ENCODE results near the gene KRT6A.

The KRT6A gene

GRCh38 chr12:52524241-52524897 is 31.3 kb upstream of the KRT6A start:
- DNase-seq (ENCODE audit: low read depth): no peak

GRCh38 chr12:52523824-52524223 is 30.8 kb upstream of the KRT6A start:
- DNase-seq (ENCODE audit: low read depth): no peak

- no peak for DNase-seq (ENCODE audit: low read depth)
Measured at GRCh38 chr12:52522346-52523011, 29.4 kb upstream of the KRT6A start.

GRCh38 chr12:52521568-52522266 is 28.7 kb upstream of the KRT6A start:
- DNase-seq (ENCODE audit: low read depth): no peak

- DNase-seq (ENCODE audit: low read depth): no peak
Measured at GRCh38 chr12:52521175-52521567, 28.1 kb upstream of the KRT6A start.

- DNase-seq (ENCODE audit: low read depth): no peak
Measured at GRCh38 chr12:52519826-52520662, 27.0 kb upstream of the KRT6A start, which contains the start of gene KRT5. Gene KRT5 (minus strand): TSS chr12:52520394. CDS start chr12:52520296, 98 bp downstream.

GRCh38 chr12:52519387-52519703 is 26.3 kb upstream of the KRT6A start:
- no peak for DNase-seq (ENCODE audit: low read depth)

- DNase-seq (ENCODE audit: low read depth): no peak
Measured at GRCh38 chr12:52518574-52519386, 25.7 kb upstream of the KRT6A start.

- no peak for DNase-seq (ENCODE audit: low read depth)
Measured at GRCh38 chr12:52517888-52518287, 24.8 kb upstream of the KRT6A start.

- DNase-seq (ENCODE audit: low read depth): no peak
Measured at GRCh38 chr12:52517005-52517835, 24.2 kb upstream of the KRT6A start.

- DNase-seq (ENCODE audit: low read depth): no peak
Measured at GRCh38 chr12:52515927-52516831, 23.1 kb upstream of the KRT6A start.

GRCh38 chr12:52515319-52515646 is 22.2 kb upstream of the KRT6A start:
- no peak for DNase-seq (ENCODE audit: low read depth)

- no peak for DNase-seq (ENCODE audit: low read depth)
Measured at GRCh38 chr12:52514471-52515318, 21.6 kb upstream of the KRT6A start.

- DNase-seq (ENCODE audit: low read depth): no peak
Measured at GRCh38 chr12:52513736-52514135, 20.7 kb upstream of the KRT6A start.

- DNase-seq (ENCODE audit: low read depth): no peak
Measured at GRCh38 chr12:52508211-52508610, 15.2 kb upstream of the KRT6A start.

- no peak for DNase-seq (ENCODE audit: low read depth)
Measured at GRCh38 chr12:52506858-52507715, 14.0 kb upstream of the KRT6A start.

- DNase-seq (ENCODE audit: low read depth): no peak
Measured at GRCh38 chr12:52502877-52503276, 9.8 kb upstream of the KRT6A start.

GRCh38 chr12:52501490-52501889 is 8.4 kb upstream of the KRT6A start:
- DNase-seq (ENCODE audit: low read depth): no peak

Data from CMK (cell line).